ENCODE data around the gene TRAPPC2L. TPM values are rescaled to one million over a fixed set of nuclear protein-coding genes. Genes with fewer than 3 reads are reported as not detected.

TRAPPC2L gene
- total and polyA plus RNA-seq, 2 experiments from 2014 or later, result 59.3 to 167 TPM

- Histone ChIP-seq H3K27me3 (ENCODE audit: insufficient read depth) (no peaks in the 10 kb centered on the region), H3K4me3 (no peak overlapping the region), H3F3A (replicated peaks; ENCODE audit: low read depth) (peaks cover 23% of the 10 kb centered on the region), H3K27ac (ENCODE audit: low read depth) (0 out of 2 replicates have a peak overlapping the region, but pooled peaks have one; percentile 19), H4K20me1 (replicated peaks; ENCODE audit: insufficient read depth) (no peaks in the 10 kb centered on the region; the same call in 1 of the 2 replicates), H3K4me2 (no peak overlapping the region), H3K36me3 (ENCODE audit: insufficient read depth) (peaks cover 7% of the 10 kb centered on the region), H3K4me1 (ENCODE audit: insufficient read depth) (no peaks in the 10 kb centered on the region; the same call in 1 of the 2 replicates), H3K79me2 (replicated peaks; ENCODE audit: insufficient read depth) (peaks cover 13% of the 10 kb centered on the region), H2AFZ (no peak overlapping the region), H3K9me2 (ENCODE audit: insufficient read depth) (no peaks in the 10 kb centered on the region)
- peaks cover 18% of the 10 kb centered on the region for H3K36me3 Mint-ChIP-seq (ENCODE audit: low read depth)
- H3K27ac Mint-ChIP-seq, result no peak overlapping the region; the same call in 1 of the 2 replicates
- H3K4me3 Mint-ChIP-seq, result peak overlapping the region; percentile 29; the same call in 1 of the 3 replicates
- TF ChIP-seq ETS1 (IDR thresholded peaks at IDR 0.05), result no peak
- TF ChIP-seq REST (IDR thresholded peaks at IDR 0.05; ENCODE audit: unreplicated experiment), result no peak
- no peak for TF ChIP-seq JUNB (IDR thresholded peaks at IDR 0.05; ENCODE audit: unreplicated experiment)
- no peak for TF ChIP-seq ZNF114 (CRISPR knock-in tag; IDR thresholded peaks at IDR 0.05)
- no peak for TF ChIP-seq STAT1 (IDR thresholded peaks at IDR 0.05; ENCODE audit: unreplicated experiment)
- TF ChIP-seq CREB1 (CRISPR knock-in tag; IDR thresholded peaks at IDR 0.05; ENCODE audit: low read depth), result no peak
- no peak for TF ChIP-seq NANOG (IDR thresholded peaks at IDR 0.05; ENCODE audit: borderline replicate concordance)
- no peak for TF ChIP-seq EZH2 (IDR thresholded peaks at IDR 0.05; ENCODE audit: low read depth, unreplicated experiment)
- no peak for TF ChIP-seq ZNF331 (CRISPR knock-in tag; IDR thresholded peaks at IDR 0.05; ENCODE audit: low read depth)
- TF ChIP-seq ZNF462 (CRISPR knock-in tag; IDR thresholded peaks at IDR 0.05), result no peak
- no peak for TF ChIP-seq EZH2phosphoT487 (IDR thresholded peaks at IDR 0.05; ENCODE audit: unreplicated experiment)
- TF ChIP-seq CTCF (conservative IDR thresholded peaks at IDR 0.05; ENCODE audit: low read depth in 2 of 2), result no peak
- H3K4me1 Mint-ChIP-seq, result peaks cover 15% of the 10 kb centered on the region; the same call in 2 of the 3 replicates
- ATAC-seq (no peak), DNase-seq (ENCODE audit: low spot score) (no peak)
- H3K27me3 Mint-ChIP-seq (ENCODE audit: insufficient read depth, low read depth, poor library complexity), result peaks cover 23% of the 10 kb centered on the region
- no peaks in the 10 kb centered on the region for H3K9me3 Mint-ChIP-seq
Observed at GRCh38 chr16:88814144-88814502, 42.8 kb upstream of the TRAPPC2L start.
